GM19099 (cell line): ENCODE measurements around the gene SMYD3.

Source experiments
- POLR2A ChIP-seq: IDR thresholded peaks from 3 replicates; pipeline ENCODE4 v1.6.1; 2011; ENCODE audit warnings: low read depth; ENCODE audit not compliant: insufficient read length; ENCODE audit errors: extremely low read depth

SMYD3 gene

DNA sequence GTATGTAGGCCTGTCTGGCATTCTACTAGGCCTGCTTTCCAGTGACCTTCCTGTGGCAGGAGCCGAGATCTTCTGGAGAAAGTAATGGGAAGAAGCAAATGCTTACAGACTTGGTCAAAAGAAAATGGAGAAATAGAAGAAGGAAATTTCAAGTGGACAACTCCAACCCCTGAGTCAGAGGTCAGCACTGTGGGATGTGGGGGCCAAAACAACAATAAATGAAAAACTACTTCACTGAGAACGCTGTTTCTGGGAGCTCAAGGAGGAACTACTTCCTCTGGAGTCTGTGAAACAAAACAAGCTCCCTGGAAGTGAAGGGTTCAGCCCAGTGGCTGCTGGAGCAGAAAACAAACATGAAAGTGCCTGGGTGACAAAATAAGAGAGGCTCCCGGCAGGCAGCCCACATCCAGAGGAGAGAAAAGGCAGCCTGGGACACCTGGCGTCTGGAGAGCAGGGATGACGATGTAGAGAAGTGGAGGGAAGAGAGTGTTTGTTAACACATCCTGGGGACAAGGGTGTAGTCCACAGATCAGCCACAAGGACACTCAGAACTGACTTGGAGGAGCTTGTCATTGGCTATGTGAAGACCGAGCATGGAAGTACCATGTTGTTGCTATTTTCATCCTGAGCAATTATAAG is 355.2 kb downstream of the SMYD3 start:
- TF ChIP-seq POLR2A = no peak

DNA sequence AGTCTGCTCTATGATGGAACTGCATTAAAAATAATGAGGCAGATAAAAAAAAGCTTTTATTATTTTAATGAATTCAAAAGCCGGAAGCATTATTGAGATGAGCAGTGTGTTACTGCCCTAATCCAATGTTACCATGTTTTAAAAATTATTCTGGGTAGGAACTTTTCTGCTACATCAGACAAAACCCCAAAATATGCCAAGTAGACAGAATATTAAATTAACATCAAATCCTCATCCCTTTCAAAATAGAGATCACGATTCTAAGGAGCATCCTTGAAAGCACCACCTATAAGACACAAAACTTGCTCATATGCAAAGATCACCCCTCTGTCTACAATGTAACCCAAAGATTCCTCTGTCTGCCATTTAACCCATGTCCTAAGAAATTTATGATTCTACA is 357.5 kb downstream of the SMYD3 start:
- no peak for TF ChIP-seq POLR2A

DNA sequence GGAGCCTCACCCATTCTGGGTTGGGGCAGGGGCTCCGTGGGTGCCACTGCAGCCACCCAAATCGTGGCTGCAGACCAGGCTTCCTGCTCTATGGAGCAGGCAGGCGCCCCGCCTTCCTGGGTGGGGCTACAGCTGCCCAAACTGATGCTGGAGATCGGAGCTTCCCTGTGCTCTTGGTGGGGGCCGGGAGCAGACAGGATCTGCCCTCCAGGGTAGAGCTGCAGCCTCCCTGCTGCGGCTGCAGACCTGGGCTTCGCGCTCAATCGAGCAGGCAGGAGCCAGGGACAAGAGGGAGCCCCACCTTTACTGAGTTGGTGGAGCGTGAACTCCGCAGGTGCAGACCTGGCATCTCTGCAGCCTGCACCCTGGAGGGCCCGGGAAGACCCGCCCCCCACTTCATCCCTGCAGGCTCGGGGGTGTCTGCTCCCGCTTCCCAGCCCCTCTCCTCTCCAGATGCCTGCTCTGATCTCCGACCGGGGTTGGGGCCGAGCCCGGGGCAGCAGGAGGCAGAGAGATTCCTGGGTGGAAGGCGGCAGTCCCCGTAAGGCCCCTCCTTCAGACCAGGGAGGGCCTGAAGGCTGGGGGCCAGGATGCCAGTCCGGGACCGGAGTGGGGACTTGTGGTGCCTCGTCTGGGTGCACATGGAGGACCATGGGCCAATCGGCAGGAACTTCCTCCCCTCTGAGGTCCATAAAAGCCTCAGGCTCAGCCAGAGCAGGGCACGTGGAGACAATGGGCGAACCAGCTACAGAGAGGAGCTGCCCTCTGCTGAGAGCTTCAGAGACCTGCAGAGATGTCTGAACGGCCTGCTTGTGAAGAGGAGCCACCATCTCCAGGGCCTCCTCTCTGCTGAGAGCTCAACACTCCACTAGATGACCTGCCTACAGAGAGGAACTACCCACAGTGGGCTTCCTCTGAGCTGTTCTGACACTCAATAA is 359.3 kb downstream of the SMYD3 start:
- TF ChIP-seq POLR2A = no peak

DNA sequence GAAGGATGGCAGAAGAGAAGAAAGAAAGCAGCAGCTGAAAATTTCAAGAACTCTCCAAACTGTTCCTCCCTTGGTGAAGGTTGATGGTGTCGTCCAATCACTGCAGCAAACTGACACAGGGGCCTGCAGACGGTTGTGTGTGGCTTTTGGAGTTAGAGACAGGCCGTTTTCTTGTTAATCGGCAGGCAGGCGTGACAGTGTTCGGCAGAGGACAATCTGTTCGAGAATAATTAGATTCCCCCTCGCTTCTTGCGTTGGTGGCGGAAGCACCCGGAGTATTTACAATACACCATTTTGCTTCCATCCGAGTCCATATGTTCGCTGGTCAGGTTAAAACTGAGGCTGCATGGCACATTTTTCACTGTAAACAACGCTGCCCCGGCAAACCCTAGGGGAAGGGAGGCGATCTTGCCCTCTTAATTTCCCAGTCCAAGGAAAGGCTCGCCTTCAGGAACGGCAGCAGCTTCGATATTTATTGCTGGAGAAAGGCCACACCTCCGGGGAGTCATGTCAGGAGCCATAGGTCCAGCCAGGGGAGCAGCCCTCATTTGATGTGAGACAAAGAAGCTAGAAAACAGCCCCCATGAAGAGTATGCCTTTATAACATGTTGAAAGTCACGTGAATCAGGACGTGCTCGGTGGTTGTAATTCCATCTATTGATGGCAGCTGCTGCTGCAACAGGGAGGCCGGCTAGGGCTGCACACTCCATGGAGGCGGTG is 360.1 kb downstream of the SMYD3 start:
- TF ChIP-seq POLR2A = no peak

DNA sequence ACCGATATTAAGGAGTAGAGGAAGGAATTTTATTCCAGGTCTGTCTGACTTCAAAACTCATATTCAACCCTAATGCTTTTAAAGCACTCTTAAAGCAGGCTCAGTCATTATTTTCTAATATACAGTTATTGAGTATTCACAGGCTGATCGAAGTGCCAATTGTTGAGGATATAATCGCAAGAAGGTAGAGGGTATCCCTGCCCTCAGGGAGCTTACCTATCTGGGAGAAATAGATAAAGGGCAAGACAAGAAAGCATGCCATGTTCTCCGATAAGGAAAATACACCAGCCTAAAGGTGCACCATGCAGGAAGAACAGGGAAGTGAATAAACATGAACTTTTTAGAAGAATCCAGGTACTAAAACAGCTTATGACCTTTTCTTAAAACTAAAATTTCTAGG is 361.2 kb downstream of the SMYD3 start:
- TF ChIP-seq POLR2A = no peak

DNA sequence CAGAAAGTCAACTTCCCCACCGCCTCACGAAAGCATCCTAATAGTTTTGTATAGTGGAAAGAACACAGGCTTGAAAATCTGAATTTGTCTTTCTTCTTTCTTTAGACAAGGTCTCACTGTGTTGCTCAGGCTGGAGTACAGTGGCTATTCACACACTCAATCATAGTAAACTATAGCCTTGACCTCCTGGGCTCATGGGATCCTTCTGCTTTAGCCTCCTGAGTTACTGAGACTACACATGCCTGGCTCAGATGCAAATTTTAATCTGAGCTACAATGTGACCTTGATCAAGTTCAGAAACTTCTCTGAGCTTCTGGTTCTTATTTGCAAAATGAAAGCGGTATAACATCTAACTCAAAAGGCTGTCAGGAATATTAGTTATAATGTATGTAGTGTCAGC is 362.1 kb downstream of the SMYD3 start:
- no peak for TF ChIP-seq POLR2A

DNA sequence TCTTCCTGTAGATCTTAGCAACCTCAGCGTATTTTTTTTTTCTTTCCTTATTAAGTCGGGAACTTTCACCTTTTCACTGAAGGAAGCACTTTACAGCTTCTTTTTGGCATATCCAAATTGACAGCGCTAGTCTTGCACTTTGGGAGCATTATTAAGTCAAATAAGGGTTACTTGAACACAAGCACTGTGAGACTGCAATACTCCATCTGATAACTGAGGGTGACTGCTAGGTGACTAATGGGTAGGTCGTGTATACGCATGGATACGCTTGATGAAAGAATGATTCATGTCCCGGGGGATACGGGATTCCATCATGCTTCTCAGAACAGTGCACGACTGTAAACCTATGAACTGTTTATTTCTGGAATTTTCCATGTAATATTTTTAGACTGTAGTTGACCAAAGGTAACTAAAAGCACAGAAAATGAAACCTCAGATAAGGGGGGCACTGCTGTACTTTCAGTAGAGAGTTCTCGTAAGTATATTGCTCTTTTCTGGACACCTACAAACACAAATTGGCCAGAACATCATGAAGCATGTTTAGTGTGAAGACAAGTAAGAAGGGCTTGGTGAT is 364.7 kb downstream of the SMYD3 start:
- no peak for TF ChIP-seq POLR2A

DNA sequence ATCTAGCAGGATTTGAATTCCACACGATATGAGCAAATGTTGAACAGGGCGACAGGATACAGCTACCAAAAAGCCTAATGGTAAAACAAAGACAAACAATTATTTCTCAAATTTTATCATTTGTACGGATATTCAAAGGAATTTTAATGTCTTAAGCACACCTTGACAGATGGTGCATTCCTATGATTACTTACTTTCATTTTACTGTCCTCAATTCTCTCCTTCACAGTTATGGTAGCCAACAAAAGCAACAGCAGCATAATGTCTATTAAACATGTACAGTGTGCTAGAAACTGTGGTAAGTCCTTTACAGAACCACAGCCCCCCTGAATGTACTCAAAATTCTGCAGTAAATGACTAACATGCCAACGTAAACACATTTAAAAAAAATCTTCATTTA is 365.8 kb downstream of the SMYD3 start:
- TF ChIP-seq POLR2A = no peak

DNA sequence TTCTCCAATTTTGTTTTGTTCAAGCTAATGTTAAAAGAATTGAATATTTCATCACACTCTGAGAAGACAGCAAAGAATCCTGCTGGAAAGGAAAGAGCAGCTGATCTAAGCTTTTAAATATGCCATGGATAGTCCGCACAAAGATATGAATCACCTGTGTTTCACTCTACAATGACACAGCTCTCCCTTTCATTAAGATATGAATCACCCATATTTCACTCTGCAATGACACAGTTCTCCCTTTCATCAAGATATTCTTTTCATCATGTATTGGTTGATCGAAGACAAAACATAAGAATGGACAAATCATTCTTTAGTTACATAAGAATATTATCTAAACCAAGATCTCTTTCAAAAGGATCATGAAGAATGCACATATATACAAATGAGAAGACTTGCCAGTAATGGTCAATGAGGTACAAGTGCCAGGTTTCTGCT is 367.3 kb downstream of the SMYD3 start:
- TF ChIP-seq POLR2A = no peak

DNA sequence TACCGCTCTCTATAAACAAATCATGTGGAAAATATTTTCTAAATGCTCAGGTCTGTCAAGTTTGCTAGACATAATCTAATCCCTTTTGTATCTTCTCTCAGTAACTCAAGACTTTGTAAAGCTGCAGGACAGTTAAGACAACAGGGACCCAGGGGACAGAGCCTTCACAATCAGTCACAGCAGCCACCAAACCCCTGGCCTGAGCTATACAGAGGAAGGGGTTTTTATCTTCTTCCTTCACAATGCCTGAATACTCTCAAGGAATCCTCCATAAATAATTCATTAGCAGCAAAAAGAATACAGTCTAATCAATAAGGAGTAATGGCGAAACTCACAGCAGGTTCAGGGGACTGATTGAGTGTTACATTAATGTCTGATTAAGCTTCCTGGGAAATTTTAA is 368.3 kb downstream of the SMYD3 start:
- no peak for TF ChIP-seq POLR2A

DNA sequence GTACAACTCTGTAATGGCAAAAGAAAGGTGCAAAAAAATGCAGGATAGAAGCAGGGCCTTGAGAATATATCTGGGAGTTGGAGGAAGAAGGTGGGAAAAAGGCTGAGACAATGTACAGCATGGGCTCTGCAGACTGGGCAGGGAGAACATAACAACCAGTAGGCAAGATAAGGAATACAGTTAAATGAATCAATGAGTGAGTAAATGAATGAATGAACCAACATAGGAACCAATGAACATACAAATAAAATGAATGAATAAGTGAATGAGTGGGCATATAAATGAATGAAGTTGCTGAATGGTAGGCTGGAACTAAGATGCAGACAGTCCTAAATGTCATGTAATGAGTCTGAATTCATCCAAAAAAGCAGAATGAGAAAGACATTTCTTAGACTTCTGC is 370.6 kb downstream of the SMYD3 start:
- no peak for TF ChIP-seq POLR2A

DNA sequence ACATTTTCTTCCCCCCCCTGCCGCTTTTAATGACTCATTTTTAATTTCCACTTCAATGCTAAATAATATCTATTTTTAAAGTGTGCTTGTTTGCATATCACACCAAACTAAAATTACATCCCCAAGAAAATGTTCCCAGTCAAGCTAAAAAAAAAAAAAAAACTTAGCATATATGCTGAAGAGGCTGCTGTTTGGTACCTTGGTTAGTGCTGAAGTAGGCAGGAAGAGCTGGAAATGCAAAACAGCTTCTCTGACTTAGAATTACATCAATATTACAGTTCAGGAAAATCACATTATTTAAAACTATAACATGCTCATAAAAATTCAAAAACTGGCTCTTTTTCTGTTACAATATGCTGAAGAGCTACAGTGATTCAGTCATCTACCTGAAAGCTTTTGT is 372.3 kb downstream of the SMYD3 start:
- TF ChIP-seq POLR2A = no peak

DNA sequence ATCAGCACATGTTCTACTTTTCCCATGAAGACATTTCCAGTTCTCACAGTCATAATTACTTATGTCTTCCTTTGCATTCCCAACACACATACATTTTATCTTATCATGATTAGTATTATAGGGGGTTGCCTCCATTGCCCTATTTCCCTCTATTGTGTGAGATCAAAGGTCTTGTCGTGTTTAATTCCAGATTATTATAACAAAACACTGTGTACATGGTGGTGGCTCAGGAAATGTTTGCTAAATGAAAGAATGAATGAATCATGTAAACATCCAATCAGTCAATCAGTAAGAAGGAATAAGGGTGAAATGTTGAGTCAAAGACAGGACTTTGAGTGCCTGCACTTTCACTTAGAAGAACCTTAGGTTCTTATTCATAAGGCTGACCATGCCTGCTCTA is 376.0 kb downstream of the SMYD3 start:
- TF ChIP-seq POLR2A = no peak

DNA sequence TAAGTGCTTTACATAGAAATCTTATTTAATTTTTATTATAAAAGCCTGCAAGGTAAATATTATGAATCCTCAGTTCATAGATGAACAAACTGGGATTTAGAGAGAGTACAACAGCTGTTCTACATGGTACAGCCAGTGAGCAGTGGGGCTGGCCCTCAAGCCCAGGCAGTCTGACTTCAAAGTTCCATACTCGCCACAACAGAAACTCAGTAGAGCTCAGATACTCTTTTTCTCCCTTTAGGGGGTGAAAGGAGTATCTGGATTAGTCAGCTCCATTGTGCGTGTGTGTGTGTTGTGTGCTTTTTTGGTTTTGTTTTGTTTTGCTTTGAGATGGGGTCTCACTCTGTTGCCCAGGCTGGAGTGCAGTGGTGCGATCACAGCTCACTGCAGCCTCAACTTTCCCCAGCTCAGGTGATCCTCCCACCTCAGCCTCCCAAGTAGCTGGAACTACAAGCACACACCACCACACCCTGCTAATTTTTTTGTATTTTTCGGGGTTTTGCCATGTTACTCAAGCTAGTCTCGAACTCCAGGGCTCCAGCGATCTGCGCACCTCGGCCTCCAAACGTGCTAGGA is 378.5 kb downstream of the SMYD3 start:
- TF ChIP-seq POLR2A = no peak

DNA sequence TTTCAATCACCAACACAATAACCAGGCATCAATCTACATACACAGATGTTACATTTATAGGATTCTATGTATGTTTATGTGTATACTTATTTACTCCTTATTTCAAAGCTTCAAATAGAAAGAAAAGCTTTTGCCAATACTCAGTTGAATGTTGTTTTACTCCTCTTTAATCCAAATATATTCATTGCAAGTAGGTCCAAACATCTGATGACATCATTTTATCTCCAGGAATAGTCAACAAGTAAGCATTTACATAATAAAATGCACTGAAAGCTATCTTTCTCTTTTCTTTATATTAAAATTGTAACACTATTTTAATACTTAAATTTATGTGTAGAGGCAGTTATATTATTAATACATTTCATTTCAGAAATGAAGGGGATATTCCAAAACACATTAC is 380.5 kb downstream of the SMYD3 start:
- TF ChIP-seq POLR2A = no peak
